ENCODE results near the gene CUEDC1.

GRCh38 chr17:57984936-57985674 lies 29.9 kb upstream of the CUEDC1 start:
- TF ChIP-seq POLR2A (IDR thresholded peaks at IDR 0.05; ENCODE audit: low read length) (no peak), GATA1 (IDR thresholded peaks at IDR 0.05; ENCODE audit: low read depth, low read length) (no peak)
